Esophagus (tissue), 2 donors: ENCODE results near the gene SOX6. TPM values are rescaled to one million over a fixed set of nuclear protein-coding genes. Genes with fewer than 3 reads are reported as not detected.

Source experiments
- H3K27ac ChIP-seq, 2 donors: one replicate each; pipeline ENCODE4 v1.5.1; 2013; ENCODE audit warnings: low read depth in 2 of 2, mild to moderate bottlenecking in 2 of 2, inconsistent platforms in 1 of 2, low read length in 1 of 2, moderate library complexity in 1 of 2
- H3K27me3 ChIP-seq, 2 donors: one replicate each; pipeline ENCODE4 v1.6.1; 2013; ENCODE audit warnings: low read length in 2 of 2, control low read depth in 1 of 2, mild to moderate bottlenecking in 1 of 2; ENCODE audit not compliant: insufficient read depth in 2 of 2, control insufficient read depth in 1 of 2
- H3K36me3 ChIP-seq, 2 donors: one replicate each; pipeline ENCODE4 v1.6.1; 2013; ENCODE audit warnings: low read length in 1 of 2; ENCODE audit not compliant: control insufficient read depth in 2 of 2, insufficient read depth in 2 of 2
- H3K4me1 ChIP-seq, 2 donors: one replicate each; pipeline ENCODE4 v1.6.1; 2013; ENCODE audit warnings: low read length in 1 of 2; ENCODE audit not compliant: control insufficient read depth in 2 of 2, insufficient read depth in 2 of 2
- H3K4me3 ChIP-seq, 2 donors: one replicate each; pipeline ENCODE4 v1.5.1; 2013; ENCODE audit warnings: low read length in 2 of 2, mild to moderate bottlenecking in 2 of 2, low read depth in 1 of 2, moderate library complexity in 1 of 2
- H3K9me3 ChIP-seq, 2 donors: one replicate each; pipeline ENCODE4 v1.6.1; 2013; ENCODE audit warnings: mild to moderate bottlenecking in 2 of 2, low read depth in 1 of 2, low read length in 1 of 2, moderate library complexity in 1 of 2; ENCODE audit not compliant: control insufficient read depth in 2 of 2, insufficient read depth in 1 of 2
- WGBS, 2 donors: extraction: QIAGEN DNeasy Blood & Tissue Kit; methylation state at CpG; one replicate each; pipeline ENCODE4 v1.1.7; 2013; 5-methylcytosine and 5-hydroxymethylcytosine counted together
- polyA plus RNA-seq, 2 donors: library from polyadenylated mRNA; stranded (reverse); fragments of 200-250 nt; gene quantifications; one replicate each; pipeline ENCODE4 v1.2.3, GENCODE V29; 2013
- donor health status: healthy with polysubstance abuse.
- donor health status: Bipolar disorder and iron deficiency.

Gene SOX6
- polyA plus RNA-seq, 2 donors, result 1.2 to 2.4 TPM

DNA sequence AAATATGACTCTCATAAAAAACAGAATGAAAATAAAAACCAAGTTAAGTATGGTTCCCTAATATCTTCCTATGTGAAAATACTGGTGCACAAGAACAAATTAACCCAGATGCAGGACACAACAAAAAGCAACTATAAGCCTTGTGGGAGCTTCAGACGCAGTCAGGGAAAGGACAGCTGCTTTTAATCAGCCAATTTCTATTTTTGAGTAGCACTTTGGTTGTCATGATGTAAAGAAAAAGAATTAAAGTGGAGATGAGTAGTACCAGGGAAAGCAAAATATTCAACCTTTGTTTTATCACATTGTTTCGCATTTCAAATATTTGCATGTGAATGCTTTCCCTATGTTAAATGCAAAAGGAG is 339.9 kb downstream of the SOX6 start:
- Histone ChIP-seq H3K4me3 (no peak overlapping the region), H3K9me3 (no peaks in the 10 kb centered on the region), H3K36me3 (no peaks in the 10 kb centered on the region), H3K4me1 (no peaks in the 10 kb centered on the region), H3K27me3 (no peaks in the 10 kb centered on the region), H3K27ac (no peak overlapping the region)
- 87 to 89% methylated on average over 2 of the region's 2 CpGs for WGBS, 2 donors

DNA sequence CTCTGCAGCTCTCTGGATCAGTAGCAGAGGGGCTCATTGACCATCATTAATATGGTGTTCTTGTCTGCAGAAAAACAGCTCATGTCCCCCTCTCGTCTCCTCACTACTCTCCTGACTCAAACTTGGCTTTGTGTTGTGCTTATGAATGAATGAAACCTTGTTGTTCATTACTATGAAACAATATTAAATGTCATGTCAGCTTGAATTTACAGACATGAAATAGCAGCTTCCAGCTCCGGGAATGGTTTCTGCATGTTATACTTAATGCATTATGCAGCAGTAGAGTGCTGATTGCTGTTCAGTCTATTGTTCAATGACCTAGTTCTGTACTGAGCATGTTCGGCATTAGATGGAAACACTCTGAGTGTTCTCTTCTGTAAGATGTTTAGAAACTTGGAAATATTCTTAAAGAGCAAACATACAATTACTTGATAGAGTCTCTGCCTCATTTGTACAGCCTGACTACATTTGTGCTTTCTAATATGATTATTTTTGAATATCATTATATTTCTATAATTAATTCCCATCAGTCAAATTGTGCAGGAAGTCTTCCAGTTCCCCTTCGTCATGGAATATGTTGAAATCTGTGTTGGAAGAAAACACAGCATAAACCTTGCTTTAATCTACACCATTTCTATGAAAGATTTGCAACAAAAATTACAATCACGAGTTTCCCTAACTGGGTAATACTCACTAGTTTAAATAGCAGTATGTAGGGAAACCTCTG is 340.4 kb downstream of the SOX6 start:
- Histone ChIP-seq H3K9me3 (no peaks in the 10 kb centered on the region), H3K4me1 (no peaks in the 10 kb centered on the region), H3K27ac (no peak overlapping the region), H3K4me3 (no peak overlapping the region), H3K36me3 (no peaks in the 10 kb centered on the region), H3K27me3 (no peaks in the 10 kb centered on the region)
- WGBS, 2 donors, result 79 to 80% methylated on average over 5 of the region's 5 CpGs

DNA sequence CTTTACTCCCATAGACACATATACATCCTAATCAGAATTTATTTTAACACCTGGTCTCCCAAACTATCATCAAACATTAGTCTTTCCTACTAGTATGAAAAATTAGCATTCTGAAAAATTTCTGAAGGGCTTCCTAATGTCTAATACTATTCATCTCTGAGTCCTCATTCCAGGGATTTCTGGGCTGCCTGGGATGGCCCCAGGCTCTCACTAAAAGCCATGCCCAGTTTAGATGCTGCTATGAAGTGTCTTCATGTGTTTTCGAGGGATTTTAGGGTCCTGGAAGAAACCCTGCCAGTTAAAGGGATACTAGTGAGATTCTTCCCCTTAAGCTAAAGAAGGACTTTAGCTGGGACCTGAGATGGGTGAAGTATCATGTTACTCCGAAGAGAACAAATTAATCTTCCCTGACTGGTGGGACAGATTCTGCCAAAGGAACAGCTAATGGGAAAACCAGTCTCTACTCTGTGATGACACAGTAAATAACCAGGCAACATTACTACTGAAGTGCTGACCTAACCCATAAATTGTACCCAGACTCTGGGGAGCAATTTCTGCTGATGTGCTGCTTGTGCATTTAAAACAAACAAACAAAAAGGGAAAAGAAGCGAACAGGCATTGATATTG is 342.6 kb downstream of the SOX6 start:
- 52 to 80% methylated on average over 3 of the region's 3 CpGs for WGBS, 2 donors
- no peaks in the 10 kb centered on the region for H3K9me3 ChIP-seq
- H3K36me3 ChIP-seq, result no peaks in the 10 kb centered on the region
- no peaks in the 10 kb centered on the region for H3K4me1 ChIP-seq
- H3K4me3 ChIP-seq, result no peak overlapping the region
- no peak overlapping the region for H3K27ac ChIP-seq
- H3K27me3 ChIP-seq, result no peaks in the 10 kb centered on the region

DNA sequence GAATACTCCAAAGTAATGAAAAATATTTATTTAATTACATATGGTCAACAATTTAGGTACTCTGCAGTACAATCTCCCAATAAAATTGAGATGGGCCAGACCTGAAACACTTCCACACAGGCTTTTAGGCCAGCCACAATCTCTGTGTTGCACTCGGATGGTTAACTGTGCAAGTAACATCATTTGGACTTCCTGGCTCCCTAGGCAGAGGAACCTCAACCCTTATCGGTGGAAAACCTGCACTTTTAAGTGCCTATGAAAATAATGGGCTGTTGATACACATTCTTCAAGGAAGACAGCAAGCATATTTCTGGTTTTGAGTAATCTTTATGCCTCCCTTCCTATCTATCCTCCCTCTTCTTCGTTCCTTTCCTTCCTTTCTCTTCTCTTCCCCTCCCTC is 343.1 kb downstream of the SOX6 start:
- H3K27me3 ChIP-seq, result no peaks in the 10 kb centered on the region
- no peaks in the 10 kb centered on the region for H3K36me3 ChIP-seq
- H3K4me1 ChIP-seq, result no peaks in the 10 kb centered on the region
- WGBS, 2 donors, result 74 to 80% methylated on average over 3 of the region's 3 CpGs
- no peaks in the 10 kb centered on the region for H3K9me3 ChIP-seq
- no peak overlapping the region for H3K4me3 ChIP-seq
- H3K27ac ChIP-seq, result no peak overlapping the region

DNA sequence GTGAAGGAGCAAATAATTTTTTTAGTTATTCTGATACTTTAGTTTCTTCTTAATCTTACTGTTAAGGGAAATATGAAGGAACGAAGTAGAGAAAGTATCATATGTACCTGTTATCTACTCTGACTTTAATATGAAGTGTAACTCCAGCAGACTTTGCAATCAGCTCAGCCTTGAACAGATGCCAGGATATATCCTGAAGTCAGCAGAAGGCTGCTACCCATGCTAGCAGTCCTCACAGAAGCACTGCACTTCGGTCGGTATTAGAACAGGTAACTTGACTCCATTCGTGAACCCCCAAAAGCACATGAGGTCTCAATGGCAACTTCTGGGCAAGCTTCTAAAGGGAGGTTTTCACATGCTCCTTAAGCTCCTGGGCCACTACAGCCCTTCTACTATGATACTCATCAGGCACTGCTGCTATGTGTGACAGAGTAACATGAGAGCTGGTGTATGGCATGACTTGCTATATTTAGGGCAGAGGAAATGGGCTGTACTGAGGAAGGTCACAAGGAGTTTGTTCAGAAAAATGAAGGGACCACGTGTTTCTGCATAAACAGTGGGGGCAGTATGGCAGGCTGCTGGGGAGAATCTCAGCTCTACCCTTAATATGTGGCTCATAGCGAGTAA is 344.1 kb downstream of the SOX6 start:
- Histone ChIP-seq H3K27ac (no peak overlapping the region), H3K4me1 (no peaks in the 10 kb centered on the region), H3K27me3 (no peaks in the 10 kb centered on the region), H3K36me3 (no peaks in the 10 kb centered on the region), H3K9me3 (no peaks in the 10 kb centered on the region), H3K4me3 (no peak overlapping the region)
- 65 to 81% methylated on average over 6 of the region's 6 CpGs for WGBS, 2 donors

DNA sequence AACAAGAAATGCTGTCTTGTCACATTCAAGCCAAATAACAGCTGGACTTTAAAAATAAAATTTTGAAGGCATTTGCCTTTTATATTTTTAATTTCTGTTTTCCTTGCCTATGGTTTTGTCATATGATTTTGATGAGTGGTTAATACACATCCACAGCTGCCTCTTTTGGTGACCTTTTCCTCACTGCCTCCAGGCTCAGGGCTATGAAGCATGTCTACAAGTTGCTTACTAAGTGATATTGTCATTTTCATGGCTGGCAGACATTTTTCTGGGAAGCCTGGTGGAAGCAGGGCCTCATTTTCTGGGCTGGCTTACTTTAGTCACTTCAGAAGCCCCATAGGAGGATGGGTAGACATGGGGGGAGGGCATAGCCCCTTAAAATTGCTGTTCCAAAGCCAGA is 344.9 kb downstream of the SOX6 start:
- Histone ChIP-seq H3K4me3 (no peak overlapping the region), H3K4me1 (no peaks in the 10 kb centered on the region), H3K36me3 (no peaks in the 10 kb centered on the region), H3K9me3 (no peaks in the 10 kb centered on the region), H3K27me3 (no peaks in the 10 kb centered on the region), H3K27ac (no peak overlapping the region)

DNA sequence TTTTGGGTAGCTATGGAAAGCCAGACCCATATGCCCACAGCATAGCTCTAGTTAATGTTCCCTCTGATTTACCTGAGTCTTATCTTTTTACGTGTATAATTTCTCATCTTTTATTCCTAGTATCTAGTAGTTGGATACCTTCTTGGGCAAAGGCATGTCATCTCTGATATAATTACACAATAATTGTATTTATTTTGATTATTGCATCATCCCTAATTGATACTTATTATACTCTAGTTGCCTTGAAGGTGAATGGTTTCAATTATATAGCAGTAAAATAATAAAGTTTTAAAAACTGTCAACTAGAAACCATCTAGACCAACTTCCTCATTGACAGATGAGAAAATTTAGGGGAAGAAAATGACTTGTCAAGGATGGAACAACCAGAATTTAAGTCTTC is 347.3 kb downstream of the SOX6 start:
- Histone ChIP-seq H3K27me3 (no peaks in the 10 kb centered on the region), H3K4me1 (no peaks in the 10 kb centered on the region), H3K4me3 (no peak overlapping the region), H3K9me3 (no peaks in the 10 kb centered on the region), H3K36me3 (no peaks in the 10 kb centered on the region), H3K27ac (no peak overlapping the region)
- WGBS, 2 donors, result 93 to 99% methylated on average over 1 of the region's 1 CpG

DNA sequence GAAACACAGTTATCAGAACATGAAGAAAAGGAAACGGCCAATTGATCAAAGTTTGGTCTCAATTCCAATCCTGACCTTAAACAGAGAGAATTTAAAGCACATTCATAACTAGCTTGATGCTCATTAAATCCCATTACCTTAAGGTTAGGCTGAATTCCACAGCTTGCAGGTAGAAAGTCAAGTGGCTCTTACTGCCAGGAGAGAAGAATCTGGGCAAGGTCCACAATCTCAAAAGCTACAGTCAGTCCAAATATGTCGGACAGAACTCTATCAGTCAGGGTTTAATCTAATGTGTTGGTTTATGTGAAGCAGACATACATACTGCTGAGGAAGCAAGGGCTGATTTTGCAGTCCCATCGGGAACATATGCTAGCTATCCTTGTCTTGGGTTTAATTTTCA is 348.8 kb downstream of the SOX6 start:
- Histone ChIP-seq H3K27ac (no peak overlapping the region), H3K4me1 (no peaks in the 10 kb centered on the region), H3K4me3 (no peak overlapping the region), H3K9me3 (no peaks in the 10 kb centered on the region), H3K27me3 (no peaks in the 10 kb centered on the region), H3K36me3 (no peaks in the 10 kb centered on the region)
- 84 to 93% methylated on average over 3 of the region's 3 CpGs for WGBS, 2 donors

DNA sequence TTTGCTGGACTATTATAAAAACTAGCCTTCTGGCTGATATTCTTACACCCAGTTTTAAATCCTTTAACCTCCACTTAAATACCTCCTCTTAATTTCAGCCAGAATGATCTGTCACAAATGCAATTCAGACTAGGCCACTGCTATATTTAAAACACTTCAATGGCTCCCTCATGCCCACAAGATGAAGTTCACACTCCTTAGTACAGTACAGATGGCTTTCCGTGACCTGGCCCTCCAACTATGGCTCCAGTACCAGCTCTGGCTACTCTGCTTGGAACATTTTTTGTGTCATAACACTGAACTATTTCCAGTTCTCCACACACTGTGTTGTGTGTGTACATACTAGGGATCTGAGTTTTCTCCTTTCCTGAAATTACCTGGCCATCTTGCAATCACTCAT is 353.4 kb downstream of the SOX6 start:
- Histone ChIP-seq H3K27ac (no peak overlapping the region), H3K9me3 (no peaks in the 10 kb centered on the region), H3K4me1 (no peaks in the 10 kb centered on the region), H3K36me3 (no peaks in the 10 kb centered on the region), H3K4me3 (no peak overlapping the region), H3K27me3 (no peaks in the 10 kb centered on the region)
- WGBS, 2 donors, result 95 to 97% methylated on average over 1 of the region's 1 CpG
